NCI-H748 treated with DMSO at 0.1 percent for 48 hours (cell line): ENCODE results near the gene SULT1C3.

Source experiments
- DNase-seq: peaks from one replicate; lab custom pipeline; 2025; lab: John Stamatoyannopoulos, UW

The SULT1C3 gene

GRCh38 chr2:108239786-108240185 lies at the start of gene SULT1C3:
TSS of gene SULT1C3 (plus strand) at chr2:108239968. CDS start at chr2:108247195, 7,227 bp downstream.
- no peak for DNase-seq

DNA sequence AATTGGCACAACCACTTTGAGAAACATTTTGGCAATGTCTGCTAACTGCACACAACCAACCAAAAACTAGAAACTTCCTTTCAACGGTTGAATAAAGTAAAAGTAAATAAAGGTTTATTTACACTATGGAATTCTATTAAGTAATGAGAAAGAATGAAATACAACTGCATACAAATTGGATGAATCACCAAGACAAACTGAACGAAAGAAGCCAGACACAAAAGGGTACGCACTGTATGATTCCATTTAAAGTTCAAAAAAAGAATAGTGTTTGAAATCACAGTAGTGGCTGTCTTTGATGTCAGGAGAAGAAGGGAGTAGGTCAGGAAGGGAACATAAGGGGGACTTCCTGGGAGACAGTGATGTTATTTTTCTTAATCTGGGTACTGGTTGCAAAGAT lies 46.5 kb upstream of the SULT1C3 start:
- DNase-seq: no peak

DNA sequence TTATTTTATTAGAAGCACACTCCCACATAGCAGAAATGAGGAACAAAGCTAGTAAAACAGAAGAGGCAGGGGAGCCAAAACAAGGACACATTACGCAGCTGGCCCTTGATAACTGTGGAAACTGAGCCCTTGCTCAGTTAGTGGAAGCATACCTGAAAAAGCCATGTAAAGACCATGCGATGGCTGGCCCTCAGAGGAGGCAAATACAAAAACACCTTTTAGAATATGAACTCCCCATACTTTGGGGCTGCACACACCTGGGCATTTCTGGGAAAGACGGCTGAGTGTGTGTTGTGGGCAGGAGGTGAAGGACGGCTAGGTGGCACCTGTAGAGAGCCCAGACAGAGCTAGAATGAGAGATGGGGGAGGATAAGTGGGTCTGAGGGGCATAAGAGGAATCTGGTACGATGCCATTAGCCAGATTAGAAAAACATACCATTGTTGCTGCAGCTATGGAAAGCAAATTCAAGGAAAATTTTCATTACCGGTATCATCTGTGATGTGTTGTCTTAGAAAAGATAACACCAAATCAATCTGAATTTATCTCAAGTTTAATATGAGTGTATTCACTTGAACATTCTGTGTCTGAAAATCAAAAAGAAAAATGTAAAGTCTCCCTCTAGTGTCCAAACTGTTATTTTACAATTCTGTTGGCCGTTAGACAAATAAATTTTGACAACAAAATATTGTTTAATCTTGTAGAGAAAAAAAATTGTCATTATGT lies 45.2 kb upstream of the SULT1C3 start:
- no peak for DNase-seq

GRCh38 chr2:108195133-108195439 lies 44.7 kb upstream of the SULT1C3 start:
- no peak for DNase-seq

- DNase-seq: no peak
Measured at GRCh38 chr2:108199726-108200125, 40.0 kb upstream of the SULT1C3 start.

GRCh38 chr2:108200569-108200968 lies 39.2 kb upstream of the SULT1C3 start:
- DNase-seq: no peak

- DNase-seq: no peak
Measured at GRCh38 chr2:108212671-108213070, 27.1 kb upstream of the SULT1C3 start.

DNA sequence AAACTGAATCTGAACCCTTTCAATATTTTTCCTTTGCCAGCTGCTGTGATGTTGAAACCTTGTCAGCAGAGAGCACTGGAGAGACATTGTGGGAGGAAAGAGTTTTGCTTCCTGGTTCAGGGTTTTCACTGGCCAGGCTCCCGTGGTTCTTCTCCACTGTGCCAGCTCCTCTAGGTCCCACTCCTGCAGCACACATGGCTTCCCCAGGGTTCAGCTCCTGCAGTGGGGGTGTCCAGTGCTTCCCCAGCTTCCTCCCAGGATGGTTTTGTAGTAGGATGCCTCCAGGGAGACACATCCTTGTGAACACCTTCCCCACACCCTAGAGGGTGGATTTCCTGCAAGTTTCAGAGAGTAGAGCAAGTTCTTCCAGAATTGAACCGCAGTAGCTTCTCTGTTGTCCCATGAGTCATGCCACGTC lies 24.0 kb upstream of the SULT1C3 start:
- DNase-seq: no peak

GRCh38 chr2:108217211-108217610 lies 22.6 kb upstream of the SULT1C3 start:
- DNase-seq: no peak

DNA sequence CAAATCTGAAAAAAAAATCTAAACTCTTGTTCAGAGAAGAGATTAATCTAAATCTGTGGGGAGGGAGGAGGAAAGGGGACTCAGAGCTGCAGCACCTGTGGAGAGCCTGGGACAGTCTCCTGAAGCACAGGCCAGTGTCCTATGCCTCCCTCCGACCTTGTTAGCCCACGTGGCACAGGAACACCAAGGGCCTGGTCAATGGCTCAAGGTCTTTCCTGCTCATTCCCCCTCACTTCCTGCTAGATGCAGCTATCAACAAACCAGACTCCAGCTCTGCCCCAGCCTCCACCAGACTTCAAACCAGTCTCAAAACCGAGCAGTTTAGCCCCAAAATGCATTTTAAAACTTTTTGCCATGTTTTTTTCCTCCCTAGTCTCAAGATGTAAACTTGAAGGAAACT lies 20.1 kb upstream of the SULT1C3 start:
- DNase-seq: no peak

DNA sequence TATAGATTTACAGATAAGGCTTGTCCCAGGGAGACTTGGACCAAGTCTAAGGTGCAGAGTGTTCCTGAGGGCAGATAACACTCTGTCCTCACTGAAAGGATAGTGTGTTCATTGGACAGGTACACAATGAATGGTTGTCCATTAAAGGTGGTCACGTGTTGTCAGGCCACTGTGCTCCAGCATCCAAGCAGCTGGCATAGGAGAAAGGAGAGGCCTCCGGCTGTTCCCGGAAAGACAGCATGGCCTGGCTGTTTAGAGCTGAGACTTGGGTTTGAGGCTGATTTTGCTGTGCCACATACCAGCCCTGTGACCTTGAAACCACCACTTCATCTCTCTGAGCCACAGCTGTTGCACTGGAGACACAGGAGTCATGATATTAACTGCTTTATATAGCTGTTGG lies 19.6 kb upstream of the SULT1C3 start:
- no peak for DNase-seq

DNA sequence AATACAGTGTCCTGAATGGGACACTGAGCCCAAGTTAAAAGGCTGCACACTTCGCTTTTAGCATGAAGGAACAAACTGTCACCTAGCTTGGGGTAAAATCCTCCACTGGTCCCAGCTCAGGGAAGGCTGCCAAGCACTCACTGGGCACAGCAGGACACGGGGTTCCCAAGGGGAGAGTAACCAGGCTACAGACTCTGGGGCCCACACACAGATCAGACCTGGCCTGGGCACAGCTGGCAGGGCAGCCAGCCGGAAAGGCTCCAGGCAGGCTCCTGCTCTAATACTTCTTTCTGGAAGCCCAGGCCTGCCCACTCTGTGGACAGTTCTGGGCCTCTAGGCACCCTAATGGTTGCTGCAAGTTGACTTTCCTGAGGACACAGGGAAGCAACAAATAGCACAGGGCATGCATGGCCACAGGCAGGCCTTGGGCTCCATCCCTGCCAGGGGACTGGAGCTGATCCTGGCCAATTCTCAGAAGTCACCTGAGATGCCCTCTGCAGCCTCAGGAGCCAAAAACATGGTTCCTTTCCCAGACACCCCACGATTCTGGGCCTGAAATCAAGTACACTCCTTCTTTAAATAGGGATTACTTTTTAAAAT lies 18.7 kb upstream of the SULT1C3 start:
- DNase-seq: no peak

GRCh38 chr2:108222261-108222660 lies 17.5 kb upstream of the SULT1C3 start:
- DNase-seq: no peak

DNA sequence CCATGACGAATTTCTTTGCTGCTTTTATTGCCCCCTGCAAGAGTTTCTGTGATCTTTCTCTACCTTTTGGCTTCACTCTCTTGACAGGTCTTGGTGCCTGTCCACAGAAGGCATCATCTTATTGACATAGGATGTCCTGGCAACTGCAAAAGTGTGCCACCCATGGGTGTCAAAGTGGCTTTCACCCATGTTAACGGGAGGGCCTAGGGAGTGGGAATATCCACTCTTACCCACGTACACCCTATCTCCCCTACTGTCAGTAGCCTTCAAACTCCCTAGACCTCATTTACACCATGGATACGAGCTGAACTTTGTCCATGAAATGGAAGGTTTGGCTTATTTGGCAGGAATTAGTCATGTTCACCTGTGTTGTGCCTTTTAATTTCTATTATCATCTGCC lies 16.2 kb upstream of the SULT1C3 start:
- no peak for DNase-seq

DNA sequence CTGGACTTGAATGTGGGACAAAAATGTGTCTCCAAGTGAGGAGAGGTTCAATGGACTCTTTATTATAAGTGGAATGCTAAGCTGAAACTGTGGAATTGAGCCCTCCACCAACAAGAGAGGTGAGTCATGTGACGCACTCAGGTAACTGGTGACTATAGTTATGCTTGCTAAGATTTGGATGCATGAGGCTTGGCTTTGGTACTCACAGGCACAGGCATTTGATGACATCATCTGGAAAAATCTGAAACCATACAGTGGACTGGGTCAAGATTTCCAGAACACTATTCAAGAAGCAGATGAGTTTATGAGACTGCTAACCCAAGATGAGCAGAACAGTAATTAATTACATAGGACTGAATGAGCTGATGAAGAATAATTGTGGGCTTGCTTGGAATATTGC lies 15.7 kb upstream of the SULT1C3 start:
- DNase-seq: no peak

DNA sequence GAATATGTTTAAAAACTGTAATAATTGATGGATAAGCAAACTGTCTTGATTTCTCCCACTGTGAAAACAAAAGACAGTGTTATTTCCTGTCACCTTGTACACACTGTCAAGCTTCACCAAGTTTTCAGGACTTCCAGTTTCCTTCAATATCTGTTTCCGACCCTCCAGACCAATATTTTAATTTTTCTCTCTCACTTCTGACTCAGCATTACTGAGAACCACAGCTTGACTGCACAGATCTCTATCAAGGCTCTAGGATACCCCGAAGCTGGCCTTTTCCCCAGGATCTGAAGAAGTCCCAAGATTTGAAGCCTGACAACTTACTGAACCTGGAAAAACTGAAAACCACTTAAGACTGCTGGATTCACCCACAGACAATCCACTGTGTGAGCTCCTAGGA lies 13.2 kb upstream of the SULT1C3 start:
- no peak for DNase-seq

DNA sequence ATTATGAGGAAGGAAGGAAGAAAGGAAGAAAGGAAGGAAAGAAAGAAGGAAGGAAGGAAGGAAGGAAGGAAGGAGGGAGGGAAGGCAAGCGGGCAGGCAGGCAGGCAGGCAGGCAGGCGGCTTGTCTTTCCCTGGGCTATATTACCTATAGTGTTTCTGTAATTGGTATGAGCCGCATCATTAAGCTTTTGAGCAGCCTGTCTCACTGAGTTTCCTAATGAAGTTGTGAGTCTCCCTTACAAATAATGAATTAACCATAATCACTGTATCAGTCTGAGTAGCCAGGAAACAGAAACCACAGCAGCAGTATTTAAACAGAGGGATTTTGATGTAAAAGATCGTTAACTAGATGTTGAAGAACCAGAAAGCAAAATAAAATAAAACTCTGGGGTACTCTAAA lies 11.8 kb upstream of the SULT1C3 start:
- DNase-seq: no peak

GRCh38 chr2:108228537-108228936 lies 11.2 kb upstream of the SULT1C3 start:
- no peak for DNase-seq

GRCh38 chr2:108229875-108230274 lies 9.9 kb upstream of the SULT1C3 start:
- DNase-seq: no peak

- no peak for DNase-seq
Measured at GRCh38 chr2:108235577-108235976, 4.2 kb upstream of the SULT1C3 start.

DNA sequence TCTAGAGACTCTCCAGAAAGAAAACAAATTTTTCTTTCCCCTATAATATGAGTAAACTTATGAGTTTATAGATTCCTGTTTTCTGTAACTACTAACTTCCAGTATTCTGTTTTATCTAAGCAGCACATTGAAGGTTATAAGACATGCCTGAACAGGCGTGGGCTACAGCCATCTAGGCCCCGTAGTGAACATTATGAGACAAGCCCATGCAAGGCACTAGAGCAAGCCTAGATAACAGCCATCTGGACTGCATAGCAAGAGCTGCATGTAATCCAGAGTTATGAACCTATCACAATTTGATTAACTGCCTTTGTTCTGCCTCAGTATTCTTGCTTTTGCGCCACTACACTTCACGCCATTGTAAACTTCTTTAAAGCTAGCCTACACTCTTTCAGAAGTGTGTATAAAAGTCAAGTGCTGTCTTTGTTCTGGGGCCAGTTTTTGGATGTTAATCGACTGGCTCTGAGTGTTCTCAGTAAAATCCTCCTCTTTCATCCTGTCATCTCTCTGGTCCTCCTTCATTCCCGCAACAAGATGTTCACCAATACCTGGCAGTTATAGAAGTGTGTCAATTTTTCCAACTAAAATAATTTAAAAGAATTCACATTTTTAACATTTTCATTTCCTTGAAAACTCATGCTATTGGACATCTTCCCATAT lies 3.0 kb upstream of the SULT1C3 start:
- no peak for DNase-seq

DNA sequence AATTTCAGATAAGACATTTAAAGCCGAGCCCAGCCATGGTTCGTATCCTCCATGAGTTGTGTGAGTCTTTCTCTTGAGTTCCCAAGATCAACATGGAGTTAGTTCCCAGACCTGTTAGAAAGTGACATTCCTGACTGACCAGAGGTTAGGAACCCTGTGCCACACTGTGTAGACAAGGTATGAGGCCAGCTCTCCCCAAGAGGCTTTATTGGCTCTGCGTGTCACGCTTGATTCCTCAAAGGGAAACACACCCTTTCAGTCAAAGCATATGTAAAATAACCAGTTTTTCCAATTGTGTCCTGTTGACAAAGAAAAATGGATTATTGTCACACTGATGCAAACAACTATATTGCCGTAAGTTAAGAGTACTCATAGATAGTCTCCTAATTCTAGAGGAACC lies 1.2 kb downstream of the SULT1C3 start:
- no peak for DNase-seq

GRCh38 chr2:108243566-108243965 lies 3.8 kb downstream of the SULT1C3 start:
- DNase-seq: no peak
